D721Med (cell line): Measurements from ENCODE around the gene CASP12.

Experiments
- DNase-seq: peaks from one replicate; pipeline ENCODE4 v3.0.0; 2011; ENCODE audit warnings: low spot score; ENCODE audit not compliant: insufficient read length
- FAIRE-seq: peaks from 2 replicates; lab custom pipeline; 2011; peaks lifted over from hg19 to GRCh38; lab: Jason Lieb, UNC
- TF ChIP-seq, protein P1 (sequence below): IDR thresholded peaks from 2 replicates; pipeline ENCODE4 v1.5.1; 2012; ENCODE audit warnings: mild to moderate bottlenecking, control low read depth; ENCODE audit not compliant: insufficient read depth; ENCODE audit errors: missing control alignments

CASP12 gene

DNA sequence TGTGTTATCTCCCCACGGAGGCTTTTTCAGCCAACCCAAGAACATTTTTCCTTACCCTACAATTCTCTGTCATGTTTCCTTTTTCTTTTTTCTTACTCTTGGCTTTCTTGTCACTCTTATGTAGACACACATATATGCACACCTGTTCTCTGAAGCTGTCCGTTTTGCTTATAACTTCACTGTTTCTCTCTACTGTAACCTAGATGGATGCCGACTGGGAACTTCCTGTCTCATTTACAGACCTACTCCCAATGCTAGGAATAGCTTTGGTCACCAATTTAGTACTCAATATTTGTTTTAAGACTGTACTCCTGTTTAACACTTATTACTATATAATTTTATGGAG lies 9.9 kb upstream of the CASP12 start:
- FAIRE-seq (no peak), DNase-seq (no peak)
- TF ChIP-seq, protein P1, sequence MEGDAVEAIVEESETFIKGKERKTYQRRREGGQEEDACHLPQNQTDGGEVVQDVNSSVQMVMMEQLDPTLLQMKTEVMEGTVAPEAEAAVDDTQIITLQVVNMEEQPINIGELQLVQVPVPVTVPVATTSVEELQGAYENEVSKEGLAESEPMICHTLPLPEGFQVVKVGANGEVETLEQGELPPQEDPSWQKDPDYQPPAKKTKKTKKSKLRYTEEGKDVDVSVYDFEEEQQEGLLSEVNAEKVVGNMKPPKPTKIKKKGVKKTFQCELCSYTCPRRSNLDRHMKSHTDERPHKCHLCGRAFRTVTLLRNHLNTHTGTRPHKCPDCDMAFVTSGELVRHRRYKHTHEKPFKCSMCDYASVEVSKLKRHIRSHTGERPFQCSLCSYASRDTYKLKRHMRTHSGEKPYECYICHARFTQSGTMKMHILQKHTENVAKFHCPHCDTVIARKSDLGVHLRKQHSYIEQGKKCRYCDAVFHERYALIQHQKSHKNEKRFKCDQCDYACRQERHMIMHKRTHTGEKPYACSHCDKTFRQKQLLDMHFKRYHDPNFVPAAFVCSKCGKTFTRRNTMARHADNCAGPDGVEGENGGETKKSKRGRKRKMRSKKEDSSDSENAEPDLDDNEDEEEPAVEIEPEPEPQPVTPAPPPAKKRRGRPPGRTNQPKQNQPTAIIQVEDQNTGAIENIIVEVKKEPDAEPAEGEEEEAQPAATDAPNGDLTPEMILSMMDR: no peak

DNA sequence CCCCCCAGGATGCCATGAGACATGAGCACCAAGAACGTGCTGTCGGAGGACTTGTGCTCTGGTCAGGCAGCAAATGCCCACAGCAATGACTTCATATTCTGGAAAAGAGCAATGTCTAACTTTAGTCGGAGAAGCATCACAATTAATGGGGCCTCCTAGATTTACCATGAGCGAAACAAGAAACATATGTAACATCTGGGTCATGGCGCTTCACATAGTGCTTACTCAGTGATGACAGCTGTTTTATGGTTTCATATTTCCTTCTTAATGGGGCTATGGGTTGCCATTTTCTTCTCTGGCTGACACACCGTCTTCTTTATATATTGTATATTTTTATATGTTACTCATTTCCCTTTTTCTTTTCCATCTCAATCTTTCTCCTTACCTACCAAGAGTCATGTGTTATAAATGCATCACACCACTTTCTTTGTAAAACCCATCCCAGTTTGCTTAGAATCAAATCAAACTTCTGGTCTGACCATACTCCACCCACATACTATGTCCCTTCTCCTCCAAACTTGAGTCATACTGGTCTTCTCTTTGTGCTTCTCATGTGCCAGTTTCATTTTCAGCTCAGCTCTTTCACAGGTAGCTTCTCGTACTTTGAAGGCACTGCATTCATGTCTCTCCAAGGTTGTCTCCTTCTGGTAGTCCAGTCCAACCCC lies 9.4 kb upstream of the CASP12 start:
- TF ChIP-seq, protein P1: no peak
- no peak for DNase-seq
- FAIRE-seq: no peak

DNA sequence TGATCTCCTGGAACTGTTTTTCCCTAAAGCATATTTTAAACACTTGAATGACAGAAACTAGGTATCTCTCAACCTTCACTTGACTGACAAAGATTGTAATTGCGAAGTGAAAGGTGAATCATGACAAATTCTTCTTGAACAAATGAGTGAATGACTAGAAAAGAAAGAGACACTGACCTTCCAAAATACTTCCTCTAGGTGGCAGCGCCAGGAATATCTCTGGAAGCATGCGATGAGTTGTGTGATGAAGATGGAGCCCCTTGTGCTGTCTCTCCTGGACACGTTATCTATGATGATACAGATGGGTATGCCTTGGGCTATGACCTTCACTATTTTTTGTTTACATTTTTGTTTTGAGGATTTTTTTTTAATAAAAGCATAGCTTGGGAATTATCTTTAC lies 7.0 kb upstream of the CASP12 start:
- FAIRE-seq: no peak
- TF ChIP-seq, protein P1: no peak
- DNase-seq: no peak

DNA sequence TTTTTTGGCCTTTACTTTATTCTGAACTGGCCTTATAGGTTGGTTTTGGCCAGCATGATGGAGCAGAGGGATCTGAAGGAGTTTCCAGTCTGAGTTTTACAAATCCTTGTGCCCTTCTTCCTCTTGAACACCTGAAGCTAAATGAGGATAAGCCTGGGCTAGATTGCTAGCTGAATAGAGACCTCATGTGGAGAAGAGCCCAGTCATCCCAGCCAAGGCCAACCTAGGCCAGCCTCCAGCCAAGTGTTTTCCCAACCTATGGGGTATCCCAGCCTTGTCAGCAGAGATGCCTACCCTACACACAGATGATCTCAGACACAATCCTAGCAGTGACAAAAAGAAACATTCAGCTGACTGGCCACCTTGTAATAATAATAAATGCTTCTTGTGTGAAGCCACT lies 966 bp upstream of the CASP12 start:
- FAIRE-seq (no peak), DNase-seq (no peak)
- TF ChIP-seq, protein P1: no peak

DNA sequence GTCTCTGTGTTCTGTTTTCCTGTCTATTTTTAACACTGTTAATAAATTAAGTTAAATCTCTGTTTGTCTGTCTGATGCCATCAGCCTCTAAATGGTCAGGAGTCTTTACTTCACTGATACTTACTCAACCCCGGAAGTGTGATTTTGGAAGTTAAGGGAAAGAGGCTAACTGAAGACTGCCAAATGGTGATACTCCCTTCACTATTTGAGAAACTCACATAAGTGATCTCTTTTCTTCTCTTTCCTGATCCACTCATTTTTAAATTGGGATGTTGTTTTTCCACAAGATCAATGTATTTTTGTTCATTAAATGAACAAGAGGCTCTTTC lies 389 bp upstream of the CASP12 start:
- DNase-seq (no peak), FAIRE-seq (no peak)
- TF ChIP-seq, protein P1: no peak

DNA sequence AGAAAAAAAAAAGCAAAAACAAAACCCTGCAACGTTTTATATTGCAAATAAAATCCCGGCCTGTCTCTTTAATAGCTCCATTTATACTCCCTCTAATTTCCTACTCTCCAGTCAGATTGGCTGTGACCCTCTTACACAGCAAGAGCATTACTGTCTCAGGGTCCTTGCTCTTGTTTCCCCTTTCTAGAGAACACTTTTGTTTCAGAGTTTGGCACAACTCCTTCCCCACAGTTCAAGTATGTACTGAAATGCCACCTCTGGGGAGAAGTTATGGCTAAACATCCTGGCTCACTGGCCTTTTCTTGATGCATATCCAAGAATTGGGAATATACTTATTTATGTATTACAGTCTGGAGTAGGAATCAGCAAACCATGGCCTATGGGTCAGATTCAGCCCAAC lies 2.6 kb downstream of the CASP12 start:
- FAIRE-seq (no peak), DNase-seq (no peak)
- TF ChIP-seq, protein P1: no peak

DNA sequence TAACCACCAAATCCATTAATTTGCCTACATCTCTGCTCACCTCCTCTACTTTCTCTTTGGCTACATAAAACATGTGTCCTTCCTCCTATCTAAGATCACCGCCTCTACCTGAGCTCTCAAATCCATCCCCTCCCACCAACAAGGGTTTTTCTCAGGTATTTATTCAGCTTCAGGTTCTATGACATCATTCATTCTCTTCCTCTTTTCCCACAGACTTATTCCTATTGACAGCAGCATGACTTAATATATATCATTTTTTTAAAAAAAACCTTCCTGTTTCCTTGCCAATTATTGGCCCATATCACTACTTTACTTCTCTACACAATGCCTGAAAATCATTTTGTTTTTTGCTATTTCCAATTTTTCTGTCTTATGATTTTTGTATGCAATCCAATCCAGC lies 4.4 kb downstream of the CASP12 start:
- TF ChIP-seq, protein P1: no peak
- FAIRE-seq (no peak), DNase-seq (no peak)
